Hematopoietic multipotent progenitor cell treated with erythropoietin and hydrocortisone succinate and interleukin-3 and kit ligand, for 8 days (in vitro differentiated cells): ENCODE data around the gene TRIP13.
"Not testable (repeated sequence)": the region's sequence is repeated elsewhere in the genome, so short reads cannot be mapped to it uniquely, and the experiment has no call there.

Experiments
- DNase-seq: peaks from one replicate; pipeline ENCODE4 v3.0.0-alpha.2; 2015

Gene TRIP13

DNA sequence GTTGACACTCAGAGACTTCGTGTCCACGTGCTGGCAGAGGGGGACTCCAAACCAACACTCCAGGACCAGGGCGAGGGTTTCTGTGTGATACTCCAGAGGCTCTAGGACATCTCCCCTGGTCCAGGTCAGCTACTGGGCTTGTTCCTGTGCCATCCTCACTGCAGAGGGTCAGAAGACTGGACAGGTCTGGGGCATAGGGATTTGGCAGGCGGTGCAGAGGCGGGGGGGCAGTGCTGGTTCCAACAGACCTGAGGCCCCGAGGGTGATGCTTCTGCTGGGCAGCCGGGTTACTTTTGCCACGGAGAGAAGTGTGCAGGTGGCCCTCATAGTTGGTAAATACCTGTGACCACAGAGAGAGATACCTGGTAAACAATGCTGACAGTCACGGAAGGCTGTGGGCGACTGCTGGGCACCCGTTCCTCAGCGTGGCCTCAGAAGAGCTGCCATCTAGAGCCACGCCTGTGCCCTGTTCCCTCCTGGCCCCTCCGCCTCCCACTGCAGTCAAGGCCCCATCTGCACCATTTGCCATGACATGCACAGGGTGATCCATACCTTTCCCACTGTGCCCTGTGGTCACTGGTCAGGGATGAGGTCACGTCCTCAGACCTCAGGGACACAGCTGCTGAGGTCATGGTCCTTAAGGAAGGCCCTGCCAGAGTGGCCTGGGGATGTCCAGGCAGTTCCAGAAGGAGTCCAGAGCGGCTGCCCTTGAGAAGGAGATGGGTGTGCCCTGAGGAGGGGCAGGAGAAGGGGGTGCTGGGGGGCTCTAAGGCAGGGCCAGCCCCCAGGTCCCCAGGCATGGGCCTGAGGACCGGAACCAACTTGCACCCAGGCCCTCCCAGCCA, 30.0 kb downstream of the TRIP13 start:
- DNase-seq = no peak

DNA sequence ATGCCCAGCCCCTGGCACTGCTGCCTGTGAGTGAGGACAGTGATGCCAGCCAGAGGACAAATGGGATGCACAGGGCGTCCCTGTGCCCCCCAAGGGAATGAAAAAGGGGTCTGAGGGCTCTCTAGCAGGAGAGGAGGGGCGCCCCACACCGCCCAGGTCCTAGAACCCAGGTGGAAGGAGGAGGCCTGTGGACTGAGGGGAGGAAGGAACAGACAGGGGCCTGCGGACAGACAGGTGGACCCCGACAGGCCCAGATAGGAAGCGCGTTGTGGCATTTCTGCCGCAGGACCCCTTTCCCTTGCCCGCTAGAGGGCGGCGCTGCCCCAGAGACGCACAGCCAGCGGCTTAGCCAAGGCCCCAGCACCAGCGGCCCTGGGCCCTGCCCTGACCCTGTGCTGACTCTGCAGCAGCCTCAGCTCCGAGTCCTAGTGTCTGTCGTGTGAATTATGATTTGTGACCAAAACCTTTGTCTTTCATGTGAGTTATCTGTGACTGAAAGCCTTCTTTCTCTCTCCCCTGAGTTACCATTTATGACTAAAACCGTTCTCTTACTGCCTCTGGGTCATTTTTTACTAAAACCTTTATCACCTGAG, 30.7 kb downstream of the TRIP13 start:
- peak; percentile 76 for DNase-seq

DNA sequence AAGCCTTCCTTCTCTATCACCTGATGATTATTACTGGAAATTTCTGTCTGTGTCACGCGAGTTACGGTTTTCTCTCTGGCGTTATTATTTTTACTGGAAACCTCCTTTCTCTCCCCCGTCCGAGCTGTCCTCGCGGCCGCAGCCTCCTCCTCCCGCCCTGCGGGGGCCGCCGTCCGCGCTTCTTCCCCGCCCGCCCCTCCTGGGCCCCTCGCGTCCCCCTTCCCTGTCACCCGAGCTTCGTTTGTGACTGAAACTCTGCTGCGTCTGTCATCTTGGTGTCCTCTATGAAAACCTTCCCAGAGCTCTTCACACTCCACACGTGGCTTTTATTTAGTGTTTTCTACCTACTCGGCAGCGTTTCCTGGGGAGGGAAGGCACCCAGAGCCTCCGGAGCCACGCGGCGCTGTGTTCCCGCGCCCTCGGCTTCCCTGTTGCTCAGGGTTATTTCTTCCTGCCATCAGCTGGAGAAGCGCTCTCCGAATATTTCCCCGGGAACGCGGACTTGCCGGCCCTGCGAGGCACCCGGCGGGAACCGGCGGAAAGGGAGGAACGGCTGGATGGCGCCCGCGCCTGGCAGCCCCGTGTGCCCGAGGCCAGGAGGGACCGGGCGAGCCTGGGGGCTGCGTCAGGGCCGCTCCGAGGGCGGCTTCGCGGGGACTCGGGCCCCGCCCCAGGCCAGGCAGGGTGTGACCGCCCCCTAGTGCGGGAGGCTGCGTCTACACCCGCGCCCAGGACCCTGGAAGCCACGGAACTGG, 33.9 kb downstream of the TRIP13 start:
- peak; percentile 14 for DNase-seq

DNA sequence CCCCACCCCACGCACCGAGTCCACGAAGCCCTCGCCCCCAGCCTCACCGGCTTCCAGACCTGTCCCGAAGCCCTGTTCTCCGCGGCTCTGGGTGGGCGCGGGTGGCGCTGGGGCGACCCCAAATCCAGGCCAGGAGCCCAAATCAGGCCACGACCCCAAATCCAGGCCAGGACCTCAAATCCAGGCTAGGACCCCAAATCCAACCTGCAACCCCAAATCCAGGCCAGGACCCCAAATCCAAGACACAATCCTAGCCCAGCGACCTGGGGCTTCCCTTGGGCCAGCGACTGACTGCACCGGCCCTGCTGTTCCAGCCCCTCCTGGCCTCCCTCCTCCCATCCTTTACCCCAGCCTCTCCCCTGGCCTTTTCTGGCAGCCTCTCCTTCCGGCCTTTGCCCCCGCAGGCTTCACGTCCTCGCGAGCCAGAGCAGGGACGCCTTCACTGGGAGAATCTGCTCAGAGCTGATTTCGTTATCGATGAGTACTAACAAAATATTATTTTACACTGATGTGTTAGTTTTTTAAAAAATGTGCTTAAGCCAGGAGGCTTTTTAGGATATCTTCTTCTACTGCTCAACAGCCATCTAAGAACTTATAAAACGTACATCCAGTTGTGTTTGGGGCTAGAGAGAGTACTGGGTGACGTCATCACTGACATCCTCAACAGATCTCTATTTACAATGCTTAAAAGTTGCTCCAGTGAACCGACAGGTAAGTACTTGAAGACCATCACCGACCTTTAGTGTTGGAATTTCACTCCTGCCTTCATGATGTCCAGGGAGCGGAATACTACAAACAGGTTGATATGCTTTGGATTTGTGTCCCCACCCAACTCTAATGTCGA, 34.7 kb downstream of the TRIP13 start:
- no peak for DNase-seq

DNA sequence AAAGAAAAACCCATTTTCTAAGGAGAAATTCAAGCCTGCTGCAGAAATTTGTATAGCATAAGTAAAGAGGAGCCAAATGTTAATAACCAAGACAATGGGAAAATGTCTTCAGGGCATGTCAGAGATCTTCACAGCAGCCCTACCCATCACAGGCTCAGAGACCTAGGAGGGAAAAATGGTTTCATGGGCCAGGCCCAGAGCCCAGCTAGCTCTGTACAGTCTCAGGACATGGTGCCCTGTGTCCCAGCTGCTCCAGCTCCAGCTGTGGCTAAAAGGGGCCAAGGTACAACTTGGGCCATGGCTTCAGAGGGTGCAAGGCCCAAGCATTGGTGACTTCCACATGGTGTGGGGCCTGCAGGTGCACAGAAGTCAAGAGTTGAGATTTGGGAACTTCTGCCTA, 36.5 kb downstream of the TRIP13 start:
- DNase-seq = not testable (repeated sequence)

DNA sequence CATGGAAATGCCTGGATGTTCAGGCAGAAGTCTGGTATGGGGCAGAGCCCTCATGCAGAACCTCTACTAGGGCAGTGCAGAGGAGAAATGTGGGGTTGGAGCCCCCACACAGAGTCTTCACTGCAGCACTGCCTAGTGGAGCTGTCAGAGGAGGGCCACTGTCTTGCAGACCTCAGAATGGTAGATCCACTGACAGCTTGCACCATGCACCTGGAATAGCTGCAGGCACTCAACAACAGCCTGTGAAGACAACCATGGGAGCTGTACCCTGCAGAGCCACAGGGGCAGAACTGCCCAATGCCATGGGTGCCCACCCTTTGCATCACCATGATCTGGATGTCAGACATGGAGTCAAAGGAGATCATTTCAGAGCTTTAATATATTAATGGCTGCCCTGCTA, 36.9 kb downstream of the TRIP13 start:
- DNase-seq = no peak

DNA sequence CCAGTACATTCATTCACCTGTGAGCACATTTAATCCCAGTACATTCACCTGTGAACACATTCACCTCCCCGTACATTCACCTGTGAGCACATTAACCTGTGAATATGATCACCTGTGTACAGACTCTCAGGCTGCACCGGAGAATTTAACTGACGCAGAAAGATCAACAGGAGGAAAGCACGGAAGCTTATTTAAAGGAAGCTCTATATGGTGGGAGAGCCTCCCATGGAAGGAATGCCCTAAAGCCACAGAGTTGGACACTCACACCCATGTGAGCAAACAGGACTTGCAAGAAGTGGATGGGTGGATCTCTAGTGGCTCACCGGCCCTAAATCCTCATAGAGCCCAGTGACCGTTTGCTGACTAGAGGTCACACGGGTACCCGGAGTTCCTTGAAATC, 38.2 kb downstream of the TRIP13 start:
- DNase-seq = no peak

DNA sequence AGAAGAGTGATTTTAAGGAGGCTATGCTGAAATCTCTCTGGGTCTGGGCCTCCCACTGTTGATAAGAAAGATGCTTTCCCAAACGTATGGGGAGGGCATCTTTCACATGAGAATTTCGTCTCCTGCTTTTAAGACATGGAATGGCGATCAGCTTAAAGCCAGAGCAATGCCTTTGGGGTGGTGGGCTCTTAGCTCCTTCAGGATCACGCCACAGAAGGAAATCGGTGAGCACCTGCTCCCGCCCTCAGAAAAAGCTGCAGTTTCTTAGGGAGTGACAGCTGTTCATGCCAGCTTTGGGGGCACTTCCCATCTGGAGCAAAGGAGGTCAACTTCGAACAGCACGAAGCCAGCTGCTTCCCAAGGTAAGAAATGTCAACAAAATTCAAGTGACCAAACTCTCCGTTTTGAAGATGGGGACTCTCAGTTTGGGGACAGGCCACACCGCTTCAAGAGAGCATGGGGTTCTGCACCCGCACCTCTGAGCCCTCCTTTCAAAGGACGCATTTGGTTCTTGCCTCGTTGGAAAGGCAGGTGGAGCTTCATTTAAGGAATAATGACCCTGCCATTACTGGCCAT, 39.0 kb downstream of the TRIP13 start:
- DNase-seq = no peak

DNA sequence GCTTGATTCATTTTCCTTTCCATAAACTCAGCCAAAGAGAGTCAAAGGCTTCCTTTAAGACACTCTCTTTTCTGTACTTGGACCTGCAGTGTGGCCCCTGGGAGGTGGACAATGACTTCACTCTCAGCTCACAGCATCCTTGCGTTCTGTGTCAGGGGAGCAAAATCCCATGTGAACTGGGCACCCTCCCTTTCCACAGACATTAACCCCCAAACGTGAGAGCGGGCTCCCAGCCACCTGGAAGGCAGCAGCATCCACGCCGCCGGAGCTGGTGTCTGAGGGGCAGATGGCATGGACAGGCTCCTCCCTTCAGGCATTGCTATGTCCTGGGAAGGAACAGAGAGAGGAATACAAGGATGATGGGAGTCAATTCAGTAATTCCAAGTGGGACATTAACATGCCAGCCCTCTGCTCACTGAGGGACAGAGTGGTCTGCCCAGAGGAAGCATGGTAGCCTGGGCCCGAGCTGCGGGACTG, 39.5 kb downstream of the TRIP13 start:
- no peak for DNase-seq

DNA sequence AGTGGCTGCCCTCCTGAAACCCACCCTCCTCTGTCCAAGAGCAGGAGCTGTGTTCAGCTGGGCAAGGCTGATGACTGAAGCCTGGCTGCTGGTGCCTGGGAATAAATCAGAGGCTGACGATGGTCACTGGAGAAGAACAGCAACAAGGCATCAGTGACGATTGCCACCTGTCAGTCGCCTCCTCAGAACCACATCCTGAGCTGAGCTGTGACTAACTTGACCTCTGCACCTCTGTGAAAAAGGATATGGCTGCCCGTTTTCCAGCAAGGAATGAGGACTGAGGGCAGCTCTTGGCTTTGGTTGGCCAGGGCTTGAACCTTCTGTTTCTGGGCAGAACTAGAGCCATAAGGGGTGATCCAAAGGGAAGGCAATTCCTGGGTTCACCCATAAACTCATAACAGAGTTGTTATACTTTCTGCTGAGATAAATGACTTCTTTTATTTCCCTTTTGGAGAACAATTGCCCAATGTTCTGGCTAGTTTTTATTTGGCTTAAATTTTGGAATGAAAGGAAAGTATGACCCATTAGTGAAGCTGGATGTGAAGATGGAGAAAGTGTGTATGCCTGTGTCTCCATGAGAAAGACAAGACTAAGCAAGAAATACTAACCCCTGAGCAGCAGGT, 40.1 kb downstream of the TRIP13 start:
- no peak for DNase-seq

DNA sequence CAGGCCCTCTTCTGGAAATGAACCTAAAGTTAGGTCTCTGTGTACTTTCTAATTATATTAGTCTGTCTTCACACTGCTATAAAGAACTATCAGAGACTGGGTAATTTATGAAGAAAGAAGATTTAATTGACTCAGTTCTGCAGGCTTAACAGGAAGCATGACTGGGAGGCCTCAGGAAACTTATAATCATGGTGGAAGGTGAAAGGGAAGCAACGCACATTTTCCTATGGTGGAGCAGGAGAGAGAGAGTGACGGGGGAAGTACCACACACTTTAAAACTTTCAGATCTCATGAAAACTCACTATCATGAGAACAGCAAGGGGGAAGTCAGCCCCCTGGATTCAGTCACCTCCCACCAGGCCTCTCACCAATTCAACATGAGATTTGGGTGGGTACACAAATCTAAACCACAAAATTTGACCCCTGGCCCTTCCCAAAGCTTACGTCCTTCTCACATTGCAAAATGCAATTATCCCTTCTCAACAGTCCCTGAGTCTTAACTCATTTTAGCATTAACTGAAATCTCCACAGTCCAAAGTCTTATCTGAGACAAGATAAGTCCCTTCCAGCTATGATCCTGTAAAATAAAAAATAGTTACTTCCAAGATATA, 40.7 kb downstream of the TRIP13 start:
- no peak for DNase-seq

DNA sequence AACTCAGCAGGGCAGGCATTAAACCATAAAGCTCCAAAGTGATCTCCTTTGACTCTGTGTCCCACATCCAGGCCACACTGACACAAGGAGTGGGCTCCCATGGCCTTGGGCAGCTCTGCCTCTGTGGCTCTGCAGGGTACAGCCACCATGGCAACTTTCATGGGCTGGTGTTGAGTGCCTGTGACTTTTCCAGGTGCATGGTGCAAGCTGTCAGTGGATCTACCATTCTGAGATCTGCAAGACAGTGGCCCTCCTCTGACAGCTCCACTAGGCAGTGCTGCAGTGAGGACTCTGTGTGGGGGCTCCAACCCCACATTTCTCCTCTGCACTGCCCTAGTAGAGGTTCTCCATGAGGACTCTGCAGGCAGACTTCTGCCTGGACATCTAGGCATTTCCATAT, 41.3 kb downstream of the TRIP13 start:
- DNase-seq = not testable (repeated sequence)

DNA sequence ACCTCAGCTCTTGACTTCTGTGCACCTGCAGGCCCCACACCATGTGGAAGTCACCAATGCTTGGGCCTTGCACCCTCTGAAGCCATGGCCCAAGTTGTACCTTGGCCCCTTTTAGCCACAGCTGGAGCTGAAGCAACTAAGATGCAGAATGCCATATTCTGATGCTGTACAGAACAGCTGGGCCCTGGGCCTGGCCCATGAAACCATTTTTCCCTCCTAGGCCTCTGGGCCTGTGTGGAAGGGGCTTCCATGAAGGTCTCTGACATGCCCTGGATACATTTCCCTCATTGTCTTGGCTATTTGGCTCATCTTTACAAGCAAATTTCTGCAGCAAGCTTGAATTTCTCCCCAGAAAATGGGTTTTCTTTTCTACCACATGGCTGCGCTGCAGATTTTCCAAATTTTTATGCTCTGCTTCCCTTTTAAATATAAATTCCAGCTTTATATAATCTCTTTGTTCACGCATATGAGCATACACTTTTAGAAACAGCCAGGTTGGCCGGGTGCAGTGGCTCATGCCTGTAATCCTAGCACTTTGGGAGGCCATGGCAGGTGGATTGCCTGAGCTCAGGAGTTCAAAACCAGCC, 41.8 kb downstream of the TRIP13 start:
- not testable (repeated sequence) for DNase-seq

DNA sequence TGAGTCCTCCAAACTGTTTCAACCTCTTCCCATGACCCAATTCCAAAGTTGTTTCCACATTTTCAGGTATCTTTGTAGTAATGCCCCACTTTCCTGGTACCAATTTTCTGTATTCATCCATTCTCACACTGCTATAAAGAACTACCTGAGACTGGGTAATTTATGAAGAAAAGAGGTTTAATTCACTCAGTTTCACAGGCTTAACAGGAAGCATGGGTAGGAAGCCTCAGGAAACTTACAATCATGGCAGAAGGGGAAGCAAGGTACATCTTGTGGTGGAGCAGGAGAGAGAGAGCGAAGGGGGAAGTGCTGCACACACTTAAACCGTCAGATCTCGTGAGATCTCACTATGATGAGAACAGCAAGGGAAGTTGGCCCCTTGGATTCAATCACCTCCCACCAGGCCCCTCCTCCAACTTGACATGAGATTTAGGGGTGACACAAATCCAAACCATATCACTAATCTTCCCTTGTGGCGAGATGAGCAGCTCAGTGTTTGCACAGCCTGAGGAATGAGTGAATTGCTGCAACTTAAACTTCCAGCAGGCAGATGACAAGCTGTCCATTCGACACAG, 42.9 kb downstream of the TRIP13 start:
- no peak for DNase-seq

DNA sequence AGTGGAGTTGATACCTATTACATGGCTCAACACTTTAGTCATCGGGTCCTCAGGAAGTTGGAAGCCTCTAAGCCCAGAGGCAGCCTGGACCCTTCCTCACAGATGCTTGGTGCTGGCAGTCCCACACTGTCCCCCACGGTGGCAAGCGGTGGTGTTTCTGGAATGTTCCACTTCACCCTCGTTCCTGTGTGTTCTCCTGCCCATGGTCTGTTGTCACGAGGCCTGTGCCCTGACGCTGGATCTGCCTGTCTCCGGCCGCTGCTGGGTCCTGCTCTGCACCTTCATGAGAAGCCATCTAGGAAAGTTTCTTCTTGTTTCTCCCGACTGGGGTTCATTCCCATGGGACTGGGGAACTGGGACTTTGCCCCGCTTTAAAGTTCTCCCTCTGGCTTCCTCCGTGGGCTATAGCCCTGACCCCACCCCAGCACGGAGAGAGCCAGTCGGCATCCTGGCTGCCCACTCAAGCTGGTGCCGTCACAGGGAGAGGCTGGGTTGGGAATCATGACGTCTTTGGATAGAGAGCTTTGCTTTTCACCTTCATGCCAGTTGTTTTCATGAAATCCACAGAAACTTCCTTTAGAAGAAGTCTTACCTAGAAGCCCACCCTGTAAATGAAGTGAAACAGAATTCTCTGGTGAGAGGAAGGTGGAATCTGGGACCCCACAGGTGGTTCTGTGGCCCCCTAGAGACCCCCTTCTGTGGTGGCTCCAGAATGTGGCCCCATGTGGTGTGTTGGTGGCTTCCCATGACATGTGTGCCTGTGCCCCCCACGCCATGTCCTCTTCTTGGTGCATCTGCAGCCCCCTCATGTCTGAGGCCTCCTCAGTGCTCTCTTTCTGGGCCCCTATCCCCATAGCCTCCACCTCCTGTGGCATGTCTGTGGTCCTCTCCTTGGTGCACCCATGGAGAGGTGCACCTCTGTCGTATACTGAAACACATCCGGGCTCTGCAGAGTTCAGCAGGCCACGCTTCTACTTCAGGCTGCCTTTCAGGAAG, 43.8 kb downstream of the TRIP13 start:
- no peak for DNase-seq

DNA sequence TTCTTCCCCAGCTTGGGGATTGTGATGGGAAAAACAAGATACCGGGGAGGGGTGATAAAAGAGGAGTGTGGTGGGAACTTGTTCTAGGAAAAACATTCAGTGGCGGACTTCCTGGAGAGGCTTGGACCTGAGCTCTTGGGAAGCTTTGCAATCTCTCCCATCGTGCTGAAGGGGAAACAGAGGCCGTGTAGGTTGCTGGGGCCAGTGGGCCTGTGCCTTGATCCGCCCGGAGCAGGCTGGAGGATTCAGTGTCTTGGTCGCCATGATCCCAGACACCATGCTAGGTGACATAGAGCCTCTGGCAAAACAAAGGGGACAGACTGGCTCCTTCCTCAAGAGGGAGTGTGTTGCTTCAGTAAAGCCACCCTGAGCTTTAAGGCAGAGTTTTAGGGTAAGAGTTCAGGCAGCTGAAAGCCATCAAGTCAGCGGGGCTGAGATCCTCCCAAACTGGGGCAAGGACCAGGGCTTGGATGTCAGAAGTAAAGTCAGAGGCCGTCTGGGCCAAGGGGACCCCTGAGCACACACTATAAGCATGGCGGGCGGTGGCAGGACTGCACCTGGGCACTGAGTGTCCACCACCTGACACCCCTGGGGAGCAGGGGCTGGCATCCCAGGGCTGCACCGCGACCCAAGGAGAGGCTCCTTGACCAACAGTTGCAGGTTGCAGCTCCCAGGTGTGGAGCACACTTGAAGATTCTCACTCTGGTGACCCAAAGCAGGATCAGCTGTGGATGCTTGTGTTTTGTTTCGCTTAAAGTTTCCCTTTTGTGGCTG, 44.7 kb downstream of the TRIP13 start:
- no peak for DNase-seq

DNA sequence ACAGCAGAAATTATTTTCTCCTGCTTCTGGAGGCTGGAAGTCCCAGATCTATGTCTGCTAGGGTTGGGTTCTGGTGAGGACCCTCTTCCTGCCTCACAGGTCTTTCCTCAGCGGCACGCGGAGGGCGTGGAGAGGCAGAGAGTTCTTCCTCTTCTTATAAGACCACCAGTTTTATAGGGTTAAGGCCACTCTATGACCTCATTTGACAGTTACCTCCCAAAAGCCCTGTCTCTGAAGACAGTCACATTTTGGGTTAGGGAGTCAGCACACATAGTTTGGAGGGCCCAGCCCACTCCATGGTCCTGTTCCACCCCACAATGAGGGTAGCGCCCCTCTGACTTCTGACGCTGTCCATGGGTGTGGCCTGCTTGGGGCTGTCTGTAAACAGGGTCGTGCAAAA, 46.7 kb downstream of the TRIP13 start:
- DNase-seq = no peak

DNA sequence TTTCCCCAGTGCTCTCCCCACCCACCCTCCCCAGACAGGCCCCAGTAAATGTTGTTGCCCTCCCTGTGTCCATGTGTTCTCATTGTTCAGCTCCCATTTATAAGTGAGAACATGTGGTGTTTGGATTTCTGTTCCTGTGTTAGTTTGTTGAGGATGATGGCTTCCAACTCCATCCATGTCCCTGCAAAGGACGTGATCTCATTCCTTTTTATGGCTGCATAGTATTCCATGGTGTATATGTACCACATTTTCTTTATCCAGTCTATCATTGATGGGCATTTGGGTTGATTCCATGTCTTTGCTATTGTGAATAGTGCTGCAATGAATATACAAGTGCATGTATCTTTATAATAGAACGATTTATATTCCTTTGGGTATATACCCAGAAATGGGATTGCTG, 48.1 kb downstream of the TRIP13 start:
- DNase-seq = not testable (repeated sequence)
